ENCODE results near the gene ANO7.
"Not testable (repeated sequence)": the region's sequence is repeated elsewhere in the genome, so short reads cannot be mapped to it uniquely, and the experiment has no call there.

Gene ANO7

DNA sequence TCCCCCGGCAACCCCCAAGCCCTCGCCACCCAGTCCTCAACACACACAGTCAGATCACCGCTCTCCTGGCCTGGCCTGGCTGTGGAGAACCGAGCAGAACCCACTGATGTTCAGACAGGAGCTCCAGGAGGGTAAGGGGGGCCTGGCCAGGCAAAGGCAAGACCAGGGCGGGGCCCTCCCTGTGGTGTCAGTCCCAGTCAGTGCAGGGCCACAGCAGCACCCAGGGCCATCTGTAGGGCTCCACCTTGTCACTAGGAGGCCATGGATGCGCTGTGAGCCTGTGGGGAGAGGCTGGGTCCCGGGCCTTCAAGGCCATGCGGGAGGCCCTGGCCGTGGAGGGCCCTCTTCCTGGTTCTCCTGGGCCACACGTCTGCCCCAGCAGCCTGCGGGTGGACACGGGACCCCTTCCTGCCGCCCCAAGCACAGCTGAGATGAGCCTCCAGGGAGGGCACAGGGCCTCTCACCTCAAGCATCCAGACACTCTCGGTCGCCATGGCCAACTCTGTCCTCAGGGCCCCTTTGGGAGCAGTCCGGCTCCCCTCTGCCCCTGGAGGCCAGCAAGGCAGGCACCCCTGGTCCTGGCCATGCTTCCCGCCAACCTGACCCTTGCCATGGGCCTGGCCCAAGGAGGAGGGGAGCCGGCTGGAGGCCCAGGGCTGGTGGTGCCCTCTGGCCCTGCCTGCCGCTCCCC, 2.0 kb downstream of the ANO7 start:
- Histone ChIP-seq H3K27ac (ENCODE audit: insufficient read depth in 1 of 2, low read depth in 1 of 2, low read length in 2 of 2, poor library complexity in 1 of 2, severe bottlenecking in 2 of 2) (no peak overlapping the region), H3K36me3 (ENCODE audit: control insufficient read depth in 4 of 4, insufficient read depth in 4 of 4, low read length in 3 of 4) (no peaks in the 10 kb centered on the region), H3K9me3 (ENCODE audit: control extremely low read depth in 1 of 5, control insufficient read depth in 4 of 5, insufficient read depth in 2 of 5, low read depth in 1 of 5, low read length in 4 of 5) (no peaks in the 10 kb centered on the region), H3K27me3 (replicated peaks in 2 of 5; ENCODE audit: control insufficient read depth in 4 of 5, insufficient read depth in 5 of 5, low read length in 4 of 5) (no peaks in the 10 kb centered on the region), H3K4me3 (ENCODE audit: control insufficient read depth in 1 of 7, extremely low read depth in 1 of 7, insufficient read depth in 4 of 7, low read depth in 2 of 7, low read length in 6 of 7) (no peak overlapping the region), H3K4me1 (ENCODE audit: control extremely low read depth in 1 of 4, control insufficient read depth in 4 of 4, insufficient read depth in 4 of 4, low read length in 3 of 4) (peaks cover 0 to 1% (median 0%) of the 10 kb centered on the region in 4 experiments)
- CTCF ChIA-PET = no interaction called here
- POLR2A ChIA-PET = no interaction called here
- DNase-seq = no peak
- WGBS (ENCODE audit: insufficient coverage) = 93% methylated on average over 14 of the region's 19 CpGs

DNA sequence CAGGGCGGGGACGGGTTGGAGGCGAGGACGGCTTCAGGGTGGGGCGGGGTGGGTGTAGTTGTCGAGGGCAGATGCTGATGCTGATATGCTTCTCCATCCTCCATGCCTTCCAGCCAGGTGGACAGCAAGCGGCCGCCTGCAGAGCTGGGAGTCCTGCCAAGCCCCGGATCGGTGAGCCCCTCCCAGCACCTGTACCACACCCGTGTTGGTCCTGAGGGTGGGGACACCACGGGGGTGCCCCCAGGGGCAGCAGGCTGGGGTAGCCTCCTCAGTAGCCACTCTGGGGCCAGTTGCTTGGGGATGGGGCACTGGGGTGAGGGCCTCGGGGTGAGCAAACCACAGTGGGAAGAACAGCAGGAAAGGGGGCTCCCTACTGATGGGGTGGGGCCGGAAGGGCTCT, 2.6 kb downstream of the ANO7 start:
- Histone ChIP-seq H3K4me3 (ENCODE audit: control insufficient read depth in 1 of 7, extremely low read depth in 1 of 7, insufficient read depth in 4 of 7, low read depth in 2 of 7, low read length in 6 of 7) (no peak overlapping the region), H3K4me1 (ENCODE audit: control extremely low read depth in 1 of 4, control insufficient read depth in 4 of 4, insufficient read depth in 4 of 4, low read length in 3 of 4) (peaks cover 0 to 1% (median 0%) of the 10 kb centered on the region in 4 experiments), H3K27ac (ENCODE audit: insufficient read depth in 1 of 2, low read depth in 1 of 2, low read length in 2 of 2, poor library complexity in 1 of 2, severe bottlenecking in 2 of 2) (no peak overlapping the region), H3K9me3 (ENCODE audit: control extremely low read depth in 1 of 5, control insufficient read depth in 4 of 5, insufficient read depth in 2 of 5, low read depth in 1 of 5, low read length in 4 of 5) (no peaks in the 10 kb centered on the region), H3K36me3 (ENCODE audit: control insufficient read depth in 4 of 4, insufficient read depth in 4 of 4, low read length in 3 of 4) (no peaks in the 10 kb centered on the region), H3K27me3 (replicated peaks in 2 of 5; ENCODE audit: control insufficient read depth in 4 of 5, insufficient read depth in 5 of 5, low read length in 4 of 5) (no peaks in the 10 kb centered on the region)
- 72% methylated on average over 7 of the region's 14 CpGs for WGBS (ENCODE audit: insufficient coverage)
- DNase-seq = no peak
- CTCF ChIA-PET = no interaction called here
- POLR2A ChIA-PET = no interaction called here

- 86% methylated on average over 4 of the region's 8 CpGs for WGBS (ENCODE audit: insufficient coverage)
- DNase-seq = no peak
- no peaks in the 10 kb centered on the region for H3K9me3 ChIP-seq (ENCODE audit: control extremely low read depth in 1 of 5, control insufficient read depth in 4 of 5, insufficient read depth in 2 of 5, low read depth in 1 of 5, low read length in 4 of 5)
- H3K27me3 ChIP-seq (replicated peaks in 2 of 5; ENCODE audit: control insufficient read depth in 4 of 5, insufficient read depth in 5 of 5, low read length in 4 of 5) = no peaks in the 10 kb centered on the region
- no peaks in the 10 kb centered on the region for H3K4me1 ChIP-seq (ENCODE audit: control extremely low read depth in 1 of 4, control insufficient read depth in 4 of 4, insufficient read depth in 4 of 4, low read length in 3 of 4)
- H3K4me3 ChIP-seq (ENCODE audit: control insufficient read depth in 1 of 7, extremely low read depth in 1 of 7, insufficient read depth in 4 of 7, low read depth in 2 of 7, low read length in 6 of 7) = no peak overlapping the region
- ChIA-PET POLR2A (no interaction called here), CTCF (no interaction called here)
- no peak overlapping the region for H3K27ac ChIP-seq (ENCODE audit: insufficient read depth in 1 of 2, low read depth in 1 of 2, low read length in 2 of 2, poor library complexity in 1 of 2, severe bottlenecking in 2 of 2)
- no peaks in the 10 kb centered on the region for H3K36me3 ChIP-seq (ENCODE audit: control insufficient read depth in 4 of 4, insufficient read depth in 4 of 4, low read length in 3 of 4)
Observed at GRCh38 chr2:241193271-241193670, 4.8 kb downstream of the ANO7 start.

DNA sequence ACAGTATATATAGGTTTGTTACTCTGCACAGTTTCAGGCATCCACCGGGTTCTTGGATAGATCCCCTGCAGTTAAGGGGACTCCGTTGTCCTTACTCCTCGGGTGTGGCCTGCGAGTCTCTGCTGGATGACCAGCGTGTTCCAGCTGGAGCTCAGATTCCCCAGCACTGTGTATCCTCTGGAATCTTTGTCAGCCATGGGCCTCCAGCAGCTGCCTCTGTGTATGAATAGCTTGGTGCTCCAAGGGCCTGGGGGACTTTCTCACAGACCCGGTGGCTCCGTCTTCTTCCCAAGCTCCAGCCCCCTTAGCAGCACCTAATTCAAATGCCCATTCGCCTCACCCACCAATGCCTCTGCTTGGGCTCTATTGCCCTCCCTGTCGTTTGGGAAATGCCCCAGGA, 6.3 kb downstream of the ANO7 start:
- H3K4me3 ChIP-seq (ENCODE audit: control insufficient read depth in 1 of 7, extremely low read depth in 1 of 7, insufficient read depth in 4 of 7, low read depth in 2 of 7, low read length in 6 of 7) = no peak overlapping the region
- no peaks in the 10 kb centered on the region for H3K27me3 ChIP-seq (replicated peaks in 2 of 5; ENCODE audit: control insufficient read depth in 4 of 5, insufficient read depth in 5 of 5, low read length in 4 of 5)
- H3K4me1 ChIP-seq (ENCODE audit: control extremely low read depth in 1 of 4, control insufficient read depth in 4 of 4, insufficient read depth in 4 of 4, low read length in 3 of 4) = peaks cover 0 to 5% (median under 1%) of the 10 kb centered on the region in 4 experiments
- no peak for DNase-seq
- no peaks in the 10 kb centered on the region for H3K9me3 ChIP-seq (ENCODE audit: control extremely low read depth in 1 of 5, control insufficient read depth in 4 of 5, insufficient read depth in 2 of 5, low read depth in 1 of 5, low read length in 4 of 5)
- CTCF ChIA-PET = no interaction called here
- H3K36me3 ChIP-seq (ENCODE audit: control insufficient read depth in 4 of 4, insufficient read depth in 4 of 4, low read length in 3 of 4) = no peaks in the 10 kb centered on the region
- POLR2A ChIA-PET = no interaction called here
- no peak overlapping the region for H3K27ac ChIP-seq (ENCODE audit: insufficient read depth in 1 of 2, low read depth in 1 of 2, low read length in 2 of 2, poor library complexity in 1 of 2, severe bottlenecking in 2 of 2)
- WGBS (ENCODE audit: insufficient coverage) = 80% methylated on average over 6 of the region's 9 CpGs

DNA sequence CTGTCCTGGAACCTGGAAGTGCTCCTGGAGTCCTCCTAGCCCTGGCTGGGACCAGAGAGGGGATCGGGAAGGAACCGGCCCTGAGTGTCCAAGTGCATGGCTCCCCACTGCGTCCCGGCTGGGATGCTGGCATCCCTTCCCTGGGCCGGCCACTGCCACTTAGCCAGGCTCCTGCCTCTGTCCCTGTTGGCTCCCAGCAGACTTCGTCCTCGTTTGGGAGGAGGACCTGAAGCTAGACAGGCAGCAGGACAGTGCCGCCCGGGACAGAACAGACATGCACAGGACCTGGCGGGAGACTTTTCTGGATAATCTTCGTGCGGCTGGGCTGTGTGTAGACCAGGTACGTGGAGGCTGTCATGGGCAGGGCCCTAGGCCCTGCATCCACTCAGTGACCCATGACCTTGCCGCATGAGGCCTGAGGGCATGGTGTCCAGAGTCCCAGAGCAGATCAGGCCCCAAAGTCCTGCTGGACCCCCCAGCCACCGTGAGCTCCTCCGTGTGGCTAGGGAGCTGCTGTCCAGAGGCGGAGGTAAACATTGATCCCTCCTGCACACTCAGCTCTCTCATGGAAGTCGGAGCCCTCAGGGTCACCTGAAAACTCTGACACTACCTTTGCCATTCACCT, 7.1 kb downstream of the ANO7 start:
- Histone ChIP-seq H3K27me3 (replicated peaks in 2 of 5; ENCODE audit: control insufficient read depth in 4 of 5, insufficient read depth in 5 of 5, low read length in 4 of 5) (no peaks in the 10 kb centered on the region), H3K9me3 (ENCODE audit: control extremely low read depth in 1 of 5, control insufficient read depth in 4 of 5, insufficient read depth in 2 of 5, low read depth in 1 of 5, low read length in 4 of 5) (no peaks in the 10 kb centered on the region), H3K27ac (ENCODE audit: insufficient read depth in 1 of 2, low read depth in 1 of 2, low read length in 2 of 2, poor library complexity in 1 of 2, severe bottlenecking in 2 of 2) (no peak overlapping the region), H3K4me3 (ENCODE audit: control insufficient read depth in 1 of 7, extremely low read depth in 1 of 7, insufficient read depth in 4 of 7, low read depth in 2 of 7, low read length in 6 of 7) (no peak overlapping the region), H3K36me3 (ENCODE audit: control insufficient read depth in 4 of 4, insufficient read depth in 4 of 4, low read length in 3 of 4) (no peaks in the 10 kb centered on the region), H3K4me1 (ENCODE audit: control extremely low read depth in 1 of 4, control insufficient read depth in 4 of 4, insufficient read depth in 4 of 4, low read length in 3 of 4) (peaks cover 0 to 13% (median 6%) of the 10 kb centered on the region in 4 experiments)
- DNase-seq = no peak
- ChIA-PET POLR2A (no interaction called here), CTCF (interaction anchor here (1.0 kb wide), 1 partner anchor 17 kb away, joined by 3 read pairs; no protein-coding TSS in a partner anchor)
- WGBS (ENCODE audit: insufficient coverage) = 96% methylated on average over 16 of the region's 18 CpGs

- not testable (repeated sequence) for H3K27me3 ChIP-seq (replicated peaks in 2 of 5; ENCODE audit: control insufficient read depth in 4 of 5, insufficient read depth in 5 of 5, low read length in 4 of 5); H3K9me3 ChIP-seq (ENCODE audit: control extremely low read depth in 1 of 5, control insufficient read depth in 4 of 5, insufficient read depth in 2 of 5, low read depth in 1 of 5, low read length in 4 of 5); H3K27ac ChIP-seq (ENCODE audit: insufficient read depth in 1 of 2, low read depth in 1 of 2, low read length in 2 of 2, poor library complexity in 1 of 2, severe bottlenecking in 2 of 2); H3K36me3 ChIP-seq (ENCODE audit: control insufficient read depth in 4 of 4, insufficient read depth in 4 of 4, low read length in 3 of 4); DNase-seq; H3K4me3 ChIP-seq (ENCODE audit: control insufficient read depth in 1 of 7, extremely low read depth in 1 of 7, insufficient read depth in 4 of 7, low read depth in 2 of 7, low read length in 6 of 7)
- POLR2A ChIA-PET = interaction anchor here (0.6 kb wide), 1 partner anchor 931 kb away, joined by 4 read pairs; no protein-coding TSS in a partner anchor
- peaks cover 0 to 29% (median 21%) of the 10 kb centered on the region in 4 experiments for H3K4me1 ChIP-seq (ENCODE audit: control extremely low read depth in 1 of 4, control insufficient read depth in 4 of 4, insufficient read depth in 4 of 4, low read length in 3 of 4)
- CTCF ChIA-PET = interaction anchor here (0.7 kb wide), 1 partner anchor 18 kb away, joined by 3 read pairs; no protein-coding TSS in a partner anchor
- WGBS (ENCODE audit: insufficient coverage) = 93% methylated on average over 12 of the region's 14 CpGs
Observed at GRCh38 chr2:241197246-241197645, 8.8 kb downstream of the ANO7 start.

DNA sequence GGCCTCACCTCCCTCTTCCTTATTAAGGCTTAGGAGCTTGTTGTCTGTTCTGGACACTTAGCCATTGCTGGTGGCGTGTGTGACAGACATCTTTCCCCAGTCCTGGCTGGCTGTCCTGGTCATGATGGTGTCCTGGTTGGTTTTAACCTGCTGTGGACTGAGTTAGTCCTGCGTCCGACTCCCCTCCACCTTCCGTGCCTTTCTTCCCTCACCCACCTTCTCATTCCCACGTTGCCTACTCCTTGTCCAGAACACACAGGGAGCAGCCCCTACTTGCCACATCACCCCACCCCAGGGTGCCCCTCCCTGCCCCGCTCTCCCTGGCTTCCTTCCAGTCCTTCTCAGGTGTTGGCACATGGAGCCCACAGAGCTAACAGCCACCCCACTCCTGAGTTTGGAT, 9.5 kb downstream of the ANO7 start:
- ChIA-PET POLR2A (no interaction called here), CTCF (interaction anchor here (0.7 kb wide), 1 partner anchor 19 kb away, joined by 3 read pairs; no protein-coding TSS in a partner anchor)
- H3K4me1 ChIP-seq (ENCODE audit: control extremely low read depth in 1 of 4, control insufficient read depth in 4 of 4, insufficient read depth in 4 of 4, low read length in 3 of 4) = peaks cover 0 to 32% (median 24%) of the 10 kb centered on the region in 4 experiments
- H3K9me3 ChIP-seq (ENCODE audit: control extremely low read depth in 1 of 5, control insufficient read depth in 4 of 5, insufficient read depth in 2 of 5, low read depth in 1 of 5, low read length in 4 of 5) = no peaks in the 10 kb centered on the region
- no peak for DNase-seq
- no peak overlapping the region for H3K4me3 ChIP-seq (ENCODE audit: control insufficient read depth in 1 of 7, extremely low read depth in 1 of 7, insufficient read depth in 4 of 7, low read depth in 2 of 7, low read length in 6 of 7)
- no peaks in the 10 kb centered on the region for H3K27me3 ChIP-seq (replicated peaks in 2 of 5; ENCODE audit: control insufficient read depth in 4 of 5, insufficient read depth in 5 of 5, low read length in 4 of 5)
- H3K27ac ChIP-seq (ENCODE audit: insufficient read depth in 1 of 2, low read depth in 1 of 2, low read length in 2 of 2, poor library complexity in 1 of 2, severe bottlenecking in 2 of 2) = no peak overlapping the region
- WGBS (ENCODE audit: insufficient coverage) = 93% methylated on average over 6 of the region's 6 CpGs
- no peaks in the 10 kb centered on the region for H3K36me3 ChIP-seq (ENCODE audit: control insufficient read depth in 4 of 4, insufficient read depth in 4 of 4, low read length in 3 of 4)

All from common myeloid progenitor, CD34-positive (primary cell).